ENCODE results near the gene NEO1. TPM values are rescaled to one million over a fixed set of nuclear protein-coding genes. Genes with fewer than 3 reads are reported as not detected.
A peak's percentile ranks its signal among the peaks of the same experiment; 100 is the strongest.

Gene NEO1
- total and polyA plus RNA-seq, 4 donors: 1.6 to 9.9 (median 5.8) TPM

DNA sequence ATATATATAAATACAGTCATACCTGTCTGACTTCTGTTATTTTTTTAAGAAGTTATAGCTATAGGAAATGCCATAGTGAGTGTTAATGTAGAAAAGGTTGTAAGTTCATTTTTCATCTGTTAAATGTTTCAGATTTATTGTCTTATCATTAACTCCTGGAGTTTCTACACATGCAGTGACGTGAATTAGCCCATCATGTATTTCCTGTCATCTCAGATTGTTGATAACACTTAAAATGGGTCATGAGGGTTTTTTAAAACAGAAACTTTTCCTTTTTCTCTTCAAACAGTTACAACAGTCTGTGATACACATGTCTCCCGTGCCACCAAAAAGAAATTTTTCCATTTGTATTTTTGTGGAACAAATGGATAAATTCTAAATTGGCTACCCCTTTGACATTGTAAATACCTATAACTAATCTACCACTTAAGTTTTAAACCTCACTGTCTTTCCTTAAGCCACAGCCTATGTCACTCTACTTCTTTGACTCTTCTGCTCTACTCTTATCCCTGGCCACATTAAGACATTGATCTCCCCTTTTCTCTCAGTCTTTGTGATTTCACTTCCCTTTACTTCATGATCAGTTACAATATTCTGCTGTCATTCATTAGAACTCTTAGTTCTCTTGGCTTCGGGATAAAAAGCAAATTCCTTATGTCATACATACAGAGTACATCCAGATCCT is 89.1 kb downstream of the NEO1 start:
- TF ChIP-seq HNF4G (IDR thresholded peaks at IDR 0.05) (no peak), NR2F2 (IDR thresholded peaks at IDR 0.05) (no peak), HNF4A (conservative IDR thresholded peaks at IDR 0.05) (no peak), JUND (IDR thresholded peaks at IDR 0.05) (no peak), TAF1 (conservative IDR thresholded peaks at IDR 0.05) (no peak), REST (IDR thresholded peaks at IDR 0.05) (no peak), YY1 (IDR thresholded peaks at IDR 0.05) (no peak), SP1 (IDR thresholded peaks at IDR 0.05) (no peak), RXRA (IDR thresholded peaks at IDR 0.05) (no peak)
- TF ChIP-seq, protein P1, sequence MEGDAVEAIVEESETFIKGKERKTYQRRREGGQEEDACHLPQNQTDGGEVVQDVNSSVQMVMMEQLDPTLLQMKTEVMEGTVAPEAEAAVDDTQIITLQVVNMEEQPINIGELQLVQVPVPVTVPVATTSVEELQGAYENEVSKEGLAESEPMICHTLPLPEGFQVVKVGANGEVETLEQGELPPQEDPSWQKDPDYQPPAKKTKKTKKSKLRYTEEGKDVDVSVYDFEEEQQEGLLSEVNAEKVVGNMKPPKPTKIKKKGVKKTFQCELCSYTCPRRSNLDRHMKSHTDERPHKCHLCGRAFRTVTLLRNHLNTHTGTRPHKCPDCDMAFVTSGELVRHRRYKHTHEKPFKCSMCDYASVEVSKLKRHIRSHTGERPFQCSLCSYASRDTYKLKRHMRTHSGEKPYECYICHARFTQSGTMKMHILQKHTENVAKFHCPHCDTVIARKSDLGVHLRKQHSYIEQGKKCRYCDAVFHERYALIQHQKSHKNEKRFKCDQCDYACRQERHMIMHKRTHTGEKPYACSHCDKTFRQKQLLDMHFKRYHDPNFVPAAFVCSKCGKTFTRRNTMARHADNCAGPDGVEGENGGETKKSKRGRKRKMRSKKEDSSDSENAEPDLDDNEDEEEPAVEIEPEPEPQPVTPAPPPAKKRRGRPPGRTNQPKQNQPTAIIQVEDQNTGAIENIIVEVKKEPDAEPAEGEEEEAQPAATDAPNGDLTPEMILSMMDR (IDR thresholded peaks at IDR 0.05; ENCODE audit: low read depth, low read length, missing input control): no peak
- 79% methylated on average over 3 of the region's 3 CpGs for WGBS
- Histone ChIP-seq H3K36me3 (ENCODE audit: control insufficient read depth in 4 of 4, insufficient read depth in 3 of 4, low read depth in 1 of 4, low read length in 3 of 4) (no peaks in the 10 kb centered on the region), H3K4me3 (ENCODE audit: low read depth in 1 of 3, low read length in 3 of 3) (no peak overlapping the region), H3K27ac (ENCODE audit: low read depth in 1 of 2, low read length in 2 of 2) (no peak overlapping the region), H3K9ac (ENCODE audit: low read depth in 1 of 2, low read length in 2 of 2) (no peak overlapping the region), H3K4me1 (ENCODE audit: control insufficient read depth in 4 of 4, insufficient read depth in 4 of 4, low read length in 3 of 4) (peaks cover 5 to 14% (median 5%) of the 10 kb centered on the region in 4 donors), H3K9me3 (ENCODE audit: control insufficient read depth in 4 of 4, low read length in 3 of 4) (no peaks in the 10 kb centered on the region), H3K27me3 (ENCODE audit: control insufficient read depth in 4 of 4, insufficient read depth in 4 of 4, low read length in 3 of 4) (no peaks in the 10 kb centered on the region)
- no peak for DNase-seq (ENCODE audit: low spot score)

- Histone ChIP-seq H3K4me1 (ENCODE audit: control insufficient read depth in 4 of 4, insufficient read depth in 4 of 4, low read length in 3 of 4) (peaks cover 5 to 14% (median 5%) of the 10 kb centered on the region in 4 donors), H3K9me3 (ENCODE audit: control insufficient read depth in 4 of 4, low read length in 3 of 4) (no peaks in the 10 kb centered on the region), H3K4me3 (ENCODE audit: low read depth in 1 of 3, low read length in 3 of 3) (peak overlapping the region in 1 of 3 donors; percentile 16), H3K27ac (ENCODE audit: low read depth in 1 of 2, low read length in 2 of 2) (peak overlapping the region in 1 of 2 donors; percentile 57), H3K9ac (ENCODE audit: low read depth in 1 of 2, low read length in 2 of 2) (no peak overlapping the region), H3K27me3 (ENCODE audit: control insufficient read depth in 4 of 4, insufficient read depth in 4 of 4, low read length in 3 of 4) (no peaks in the 10 kb centered on the region), H3K36me3 (ENCODE audit: control insufficient read depth in 4 of 4, insufficient read depth in 3 of 4, low read depth in 1 of 4, low read length in 3 of 4) (no peaks in the 10 kb centered on the region)
- TF ChIP-seq FOXA2 (IDR thresholded peaks at IDR 0.05) (no peak), REST (IDR thresholded peaks at IDR 0.05) (no peak), HNF4A (conservative IDR thresholded peaks at IDR 0.05) (no peak), FOXA1 (IDR thresholded peaks at IDR 0.05) (no peak), RXRA (IDR thresholded peaks at IDR 0.05) (no peak), NR2F2 (IDR thresholded peaks at IDR 0.05) (no peak), JUND (IDR thresholded peaks at IDR 0.05) (peak in 1 of 2 donors; percentile 19)
- TF ChIP-seq, protein P2, sequence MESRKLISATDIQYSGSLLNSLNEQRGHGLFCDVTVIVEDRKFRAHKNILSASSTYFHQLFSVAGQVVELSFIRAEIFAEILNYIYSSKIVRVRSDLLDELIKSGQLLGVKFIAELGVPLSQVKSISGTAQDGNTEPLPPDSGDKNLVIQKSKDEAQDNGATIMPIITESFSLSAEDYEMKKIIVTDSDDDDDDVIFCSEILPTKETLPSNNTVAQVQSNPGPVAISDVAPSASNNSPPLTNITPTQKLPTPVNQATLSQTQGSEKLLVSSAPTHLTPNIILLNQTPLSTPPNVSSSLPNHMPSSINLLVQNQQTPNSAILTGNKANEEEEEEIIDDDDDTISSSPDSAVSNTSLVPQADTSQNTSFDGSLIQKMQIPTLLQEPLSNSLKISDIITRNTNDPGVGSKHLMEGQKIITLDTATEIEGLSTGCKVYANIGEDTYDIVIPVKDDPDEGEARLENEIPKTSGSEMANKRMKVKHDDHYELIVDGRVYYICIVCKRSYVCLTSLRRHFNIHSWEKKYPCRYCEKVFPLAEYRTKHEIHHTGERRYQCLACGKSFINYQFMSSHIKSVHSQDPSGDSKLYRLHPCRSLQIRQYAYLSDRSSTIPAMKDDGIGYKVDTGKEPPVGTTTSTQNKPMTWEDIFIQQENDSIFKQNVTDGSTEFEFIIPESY (IDR thresholded peaks at IDR 0.05): no peak
- no peak for DNase-seq (ENCODE audit: low spot score)
- WGBS: 89% methylated on average over 12 of the region's 12 CpGs
Measured at GRCh38 chr15:73142802-73143762, 90.8 kb downstream of the NEO1 start.
